H1 (cell line): ENCODE measurements around the gene WDR90. TPM values are rescaled to one million over a fixed set of nuclear protein-coding genes. Genes with fewer than 3 reads are reported as not detected.

Experiments used
- CTCF ChIA-PET: fragments of 300-600 bp; sonication (Branson Sonifier 250); formaldehyde crosslinking; loops from one replicate; lab custom pipeline; 2021; ENCODE audit not compliant: partially characterized antibody; lab: Charles Lee
- POLR2A ChIA-PET: fragments of 300-600 bp; sonication (Branson Sonifier 250); formaldehyde crosslinking; loops from one replicate; lab custom pipeline; 2021; ENCODE audit warnings: inconsistent platforms; ENCODE audit not compliant: partially characterized antibody; lab: Charles Lee
- DNase-seq, 2 experiments: peaks; one replicate each; pipeline versions ENCODE4 v3.0.0 to v3.0.0-alpha.2; 2010 to 2022; ENCODE audit warnings: low spot score in 2 of 2, low read depth in 1 of 2, mixed read lengths in 1 of 2
- FAIRE-seq: peaks from 2 replicates; lab custom pipeline; 2011; peaks lifted over from hg19 to GRCh38; lab: Jason Lieb, UNC
- H2AFZ ChIP-seq: 2 replicates; pipeline ENCODE4 v1.8.1; 2012; ENCODE audit warnings: low read length, inconsistent platforms
- H2AK5ac ChIP-seq: 2 replicates; pipeline ENCODE4 v1.6.1; 2013; ENCODE audit warnings: low read depth, low read length
- H2BK120ac ChIP-seq: replicated peaks from 2 replicates; pipeline ENCODE3; 2013; ENCODE audit warnings: low read depth, low read length, inconsistent platforms
- H2BK12ac ChIP-seq: 2 replicates; pipeline ENCODE4 v1.6.1; 2013; ENCODE audit warnings: low read depth, low read length
- H2BK15ac ChIP-seq: 2 replicates; pipeline ENCODE4 v1.6.1; 2013; ENCODE audit warnings: low read length
- H2BK20ac ChIP-seq: 2 replicates; pipeline ENCODE4 v1.6.1; 2013; ENCODE audit warnings: low read length
- H2BK5ac ChIP-seq: 2 replicates; pipeline ENCODE4 v1.6.1; 2013; ENCODE audit warnings: low read depth, low read length
- H3K14ac ChIP-seq: 2 replicates; pipeline ENCODE4 v1.6.1; 2013; ENCODE audit warnings: inconsistent platforms; ENCODE audit not compliant: insufficient read length
- H3K18ac ChIP-seq: 2 replicates; pipeline ENCODE4 v1.6.1; 2013; ENCODE audit warnings: low read length; ENCODE audit errors: extremely low read depth
- H3K23ac ChIP-seq: 2 replicates; pipeline ENCODE4 v1.6.1; 2013; ENCODE audit warnings: inconsistent platforms; ENCODE audit not compliant: insufficient read length
- H3K23me2 ChIP-seq: 2 replicates; pipeline ENCODE4 v1.6.1; 2013; ENCODE audit warnings: low read depth, low read length
- H3K27ac ChIP-seq: 2 replicates; pipeline ENCODE4 v1.6.1; 2011; ENCODE audit warnings: low read depth, low read length, inconsistent platforms
- H3K27me3 ChIP-seq, 4 experiments: replicated peaks in 1 of 4; 1 replicate in 1 of 4; 2 replicates in 3 of 4; pipeline versions ENCODE4 v1.6.1 to v1.8.1; 2011 to 2013; ENCODE audit warnings: low read length in 3 of 4, mild to moderate bottlenecking in 3 of 4, inconsistent platforms in 2 of 4, mixed read lengths in 2 of 4, moderate library complexity in 1 of 4; ENCODE audit not compliant: control insufficient read depth in 3 of 4, insufficient read depth in 3 of 4; ENCODE audit errors: extremely low read depth in 1 of 4
- H3K36me3 ChIP-seq, 4 experiments: 2 replicates each; pipeline versions ENCODE4 v1.6.1 to v1.8.1; 2011 to 2013; ENCODE audit warnings: mild to moderate bottlenecking in 4 of 4, low read length in 3 of 4, moderate library complexity in 2 of 4, control low read depth in 1 of 4, inconsistent platforms in 1 of 4; ENCODE audit not compliant: insufficient read depth in 4 of 4, control insufficient read depth in 2 of 4
- H3K4ac ChIP-seq: replicated peaks from 2 replicates; pipeline ENCODE3; 2013; ENCODE audit warnings: low read length, low read depth, mixed read lengths, inconsistent platforms; ENCODE audit not compliant: insufficient read length
- H3K4me1 ChIP-seq, 4 experiments: replicated peaks in 1 of 4; 1 replicate in 1 of 4; 2 replicates in 3 of 4; pipeline versions ENCODE4 v1.6.1 to v1.8.1; 2011 to 2013; ENCODE audit warnings: low read length in 3 of 4, inconsistent platforms in 2 of 4, mixed read lengths in 1 of 4; ENCODE audit not compliant: insufficient read depth in 4 of 4, control insufficient read depth in 3 of 4
- H3K4me2 ChIP-seq, 2 experiments: 2 replicates each; pipeline versions ENCODE4 v1.6.1 to v1.8.1; 2011 to 2013; ENCODE audit warnings: low read depth in 2 of 2, low read length in 2 of 2, control low read depth in 1 of 2, inconsistent platforms in 1 of 2, mild to moderate bottlenecking in 1 of 2; ENCODE audit not compliant: insufficient read depth in 1 of 2
- H3K4me3 ChIP-seq, 4 experiments: fragments of 200-600, 300-600 bp in 1 of 4; sonication (generic), shearing (Covaris generic), sonication (Bioruptor Twin) in 1 of 4; 2 replicates each; pipeline versions ENCODE4 v1.5.1 to v1.8.1; 2011 to 2016; ENCODE audit warnings: low read length in 4 of 4, low read depth in 3 of 4, control low read depth in 2 of 4, inconsistent platforms in 2 of 4, mild to moderate bottlenecking in 2 of 4, mixed read lengths in 1 of 4, moderate library complexity in 1 of 4; ENCODE audit not compliant: insufficient read depth in 2 of 4; ENCODE audit errors: extremely low read depth in 1 of 4
- H3K56ac ChIP-seq: replicated peaks from 2 replicates; pipeline ENCODE3; 2013; ENCODE audit warnings: low read depth, mild to moderate bottlenecking, mixed read lengths, low read length, inconsistent platforms; ENCODE audit not compliant: insufficient read length
- H3K79me1 ChIP-seq: 2 replicates; pipeline ENCODE4 v1.6.1; 2013; ENCODE audit warnings: low read depth, low read length, control low read depth
- H3K79me2 ChIP-seq, 2 experiments: 2 replicates each; pipeline versions ENCODE4 v1.6.1 to v1.8.1; 2012 to 2013; ENCODE audit warnings: low read length in 2 of 2, mild to moderate bottlenecking in 2 of 2, inconsistent platforms in 1 of 2; ENCODE audit not compliant: insufficient read depth in 2 of 2, control insufficient read depth in 1 of 2
- H3K9ac ChIP-seq, 4 experiments: replicated peaks in 1 of 4; 1 replicate in 1 of 4; 2 replicates in 3 of 4; pipeline versions ENCODE4 v1.6.1 to v1.8.1; 2011 to 2013; ENCODE audit warnings: low read depth in 3 of 4, low read length in 3 of 4, control low read depth in 2 of 4, mild to moderate bottlenecking in 2 of 4, moderate library complexity in 2 of 4, inconsistent platforms in 1 of 4; ENCODE audit errors: extremely low read depth in 1 of 4
- H3K9me3 ChIP-seq, 2 experiments: 2 replicates each; pipeline versions ENCODE4 v1.6.1 to v1.8.1; 2012 to 2013; ENCODE audit warnings: mild to moderate bottlenecking in 2 of 2, moderate library complexity in 2 of 2, control low read depth in 1 of 2, inconsistent platforms in 1 of 2, low read depth in 1 of 2, low read length in 1 of 2, mixed read lengths in 1 of 2; ENCODE audit not compliant: insufficient read depth in 2 of 2
- H4K20me1 ChIP-seq, 2 experiments: replicated peaks in 1 of 2; 2 replicates each; pipeline versions ENCODE3 to v1.8.1; 2011 to 2013; ENCODE audit warnings: inconsistent platforms in 2 of 2, low read length in 2 of 2, mild to moderate bottlenecking in 1 of 2; ENCODE audit not compliant: insufficient read depth in 2 of 2, control insufficient read depth in 1 of 2
- H4K5ac ChIP-seq: 2 replicates; pipeline ENCODE4 v1.6.1; 2013; ENCODE audit warnings: low read length, low read depth, mixed read lengths, inconsistent platforms; ENCODE audit not compliant: insufficient read length
- H4K8ac ChIP-seq: 2 replicates; pipeline ENCODE4 v1.8.0; 2013; ENCODE audit warnings: mild to moderate bottlenecking, moderate library complexity, low read length, inconsistent platforms; ENCODE audit not compliant: insufficient read depth; ENCODE audit errors: extremely low read depth
- H4K91ac ChIP-seq: replicated peaks from 2 replicates; pipeline ENCODE3; 2013; ENCODE audit warnings: low read length, mixed read lengths, inconsistent platforms; ENCODE audit not compliant: insufficient read length
- BACH1 ChIP-seq: IDR thresholded peaks from 2 replicates; pipeline ENCODE4 v1.6.1; 2012; ENCODE audit warnings: low read length, improper control_type of control experiment
- BCL11A ChIP-seq, 2 experiments: IDR thresholded peaks; one replicate each; pipeline ENCODE4 v1.6.1; 2011; ENCODE audit warnings: low read depth in 2 of 2, low read length in 2 of 2, mild to moderate bottlenecking in 2 of 2
- FOSL1 ChIP-seq: IDR thresholded peaks from 2 replicates; pipeline ENCODE4 v1.6.1; 2011; ENCODE audit warnings: mild to moderate bottlenecking, low read depth, low read length, moderate library complexity; ENCODE audit not compliant: insufficient read depth
- RFX5 ChIP-seq: IDR thresholded peaks from 2 replicates; pipeline ENCODE4 v1.6.1; 2011; ENCODE audit warnings: low read depth, low read length, improper control_type of control experiment, borderline replicate concordance
- RNF2 ChIP-seq: fragments of 200-900, 300-1000 bp; sonication (generic); IDR thresholded peaks from 2 replicates; pipeline ENCODE4 v1.7.1; 2016; ENCODE audit warnings: borderline replicate concordance, low read depth, mild to moderate bottlenecking, antibody characterized with exemption, low read length; ENCODE audit not compliant: poor library complexity, severe bottlenecking; ENCODE audit errors: missing control alignments
- RXRA ChIP-seq: IDR thresholded peaks from 2 replicates; pipeline ENCODE4 v1.6.1; 2011; ENCODE audit warnings: low read depth, mild to moderate bottlenecking, low read length, moderate library complexity; ENCODE audit not compliant: insufficient read depth
- SAP30 ChIP-seq: fragments of 300-600 bp; sonication (generic); IDR thresholded peaks from 2 replicates; pipeline ENCODE4 v1.7.1; 2012; ENCODE audit warnings: low read length, moderate library complexity, mild to moderate bottlenecking, inconsistent platforms; ENCODE audit not compliant: insufficient read depth, insufficient replicate concordance
- WGBS, 2 experiments: shearing (Covaris generic) in 1 of 2; methylation state at CpG; one replicate each; pipeline versions ENCODE4 v1.1.6 to v1.1.7; 2013 to 2015; ENCODE audit warnings: low lambda C conversion rate in 2 of 2, mixed read lengths in 2 of 2, inconsistent platforms in 1 of 2, low coverage in 1 of 2, missing lambda C conversion rate in 1 of 2; ENCODE audit not compliant: insufficient replicate concordance in 2 of 2, insufficient coverage in 1 of 2, insufficient read length in 1 of 2; ENCODE audit errors: extremely low coverage in 1 of 2, missing lambda C conversion rate in 1 of 2; 5-methylcytosine and 5-hydroxymethylcytosine counted together
- polyA plus RNA-seq, 7 experiments: library from polyadenylated mRNA; depleted of rRNA in 3 of 7; stranded (reverse) in 5 of 7; unstranded in 2 of 7; fragments of >200 nt in 5 of 7; fragments of 200-250 nt in 2 of 7; gene quantifications; 1 replicate in 5 of 7; 2 replicates in 1 of 7; 4 replicates in 1 of 7; pipeline versions ENCODE4 v1.2.1 to v1.2.3, GENCODE V29; 2011 to 2013; ENCODE audit warnings: missing spikeins in 2 of 7, mixed read lengths in 2 of 7
- total RNA-seq: library from RNA; stranded (reverse); fragmentation: NEBNext Ultra II Directional; extraction: Animal tissue kit (Norgen Biotek cat#: 25700); gene quantifications from 2 replicates; pipeline ENCODE4 v1.2.1, GENCODE V29; 2021
- TF ChIP-seq, protein P1 (sequence below): IDR thresholded peaks from 2 replicates; pipeline ENCODE4 v1.6.1; 2011; ENCODE audit warnings: low read depth, mild to moderate bottlenecking, low read length; ENCODE audit not compliant: insufficient read depth
- TF ChIP-seq, protein P2 (sequence below), 3 experiments: IDR thresholded peaks; 1 replicate in 2 of 3; 2 replicates in 1 of 3; pipeline versions ENCODE4 v1.5.1 to v1.6.1; 2011; ENCODE audit warnings: low read length in 3 of 3, mild to moderate bottlenecking in 3 of 3, inconsistent platforms in 2 of 3, low read depth in 1 of 3, moderate library complexity in 1 of 3; ENCODE audit not compliant: insufficient read depth in 1 of 3; ENCODE audit errors: control extremely low read depth in 1 of 3

WDR90 gene
- total and polyA plus RNA-seq, 2 of the 8 experiments (the other 6 are each of a cell fraction or from before 2014, with no cell fraction given) = 24.0 to 47.2 TPM

- H3K9ac ChIP-seq = no peak overlapping the region
- no peaks in the 10 kb centered on the region for H3K27me3 ChIP-seq
- no peak overlapping the region for H2BK15ac ChIP-seq
- H3K23ac ChIP-seq = no peak overlapping the region
- H3K79me2 ChIP-seq = peaks cover 0 to 13% of the 10 kb centered on the region in 2 experiments; a peak in 1 of 4 replicates
- no peak overlapping the region for H2BK120ac ChIP-seq
- ChIA-PET CTCF (interaction anchor here (1.3 to 12.0 kb wide), 3 partner anchors 18 to 144 kb away, joined by 3 to 104 read pairs (median 75); partner anchors contain the start of genes WDR24 and WDR90), POLR2A (interaction anchor here (17.4 kb wide), 1 partner anchor 9 kb away, joined by 214 read pairs; the partner anchor contains the start of genes JMJD8, RHBDL1 and STUB1)
- no peak overlapping the region for H2BK20ac ChIP-seq
- peaks cover 13% of the 10 kb centered on the region for H3K79me1 ChIP-seq
- peaks cover 5% of the 10 kb centered on the region; the same call in 1 of the 2 replicates for H3K23me2 ChIP-seq
- H3K4me3 ChIP-seq = no peak overlapping the region
- H2BK5ac ChIP-seq = no peak overlapping the region
- DNase-seq = no peak
- H3K4ac ChIP-seq = no peak overlapping the region
- H2BK12ac ChIP-seq = no peak overlapping the region
- H3K9me3 ChIP-seq = no peaks in the 10 kb centered on the region
- H3K4me2 ChIP-seq = peak overlapping the region in 1 of 2 experiments; percentile 46; a peak in 1 of 4 replicates
- peaks cover 5 to 30% of the 10 kb centered on the region in 2 experiments for H4K20me1 ChIP-seq
- no peak overlapping the region for H4K91ac ChIP-seq
- H4K8ac ChIP-seq = no peak overlapping the region
- H3K27ac ChIP-seq = no peak overlapping the region
- no peak overlapping the region for H2AFZ ChIP-seq
- no peak overlapping the region for H4K5ac ChIP-seq
- no peak overlapping the region for H2AK5ac ChIP-seq
- H3K14ac ChIP-seq = no peak overlapping the region
- no peak overlapping the region for H3K18ac ChIP-seq
- peaks cover 14 to 44% (median 33%) of the 10 kb centered on the region in 4 experiments for H3K36me3 ChIP-seq
- FAIRE-seq = no peak
- 83% methylated on average over 10 of the region's 13 CpGs; no CpG with 5 or more reads in 1 of the 2 experiments for WGBS, 2 experiments
- H3K4me1 ChIP-seq = peaks cover 0 to 10% (median 8%) of the 10 kb centered on the region in 4 experiments; a peak in 6 of 7 replicates
- H3K56ac ChIP-seq = no peak overlapping the region
- TF ChIP-seq SAP30 = no peak
- TF ChIP-seq RNF2 = no peak
- TF ChIP-seq RXRA = no peak
- no peak for TF ChIP-seq BCL11A (IDR thresholded peaks at IDR 0.05; ENCODE audit: low read depth in 2 of 2, low read length in 2 of 2)
- no peak for TF ChIP-seq FOSL1
- TF ChIP-seq, protein P1, sequence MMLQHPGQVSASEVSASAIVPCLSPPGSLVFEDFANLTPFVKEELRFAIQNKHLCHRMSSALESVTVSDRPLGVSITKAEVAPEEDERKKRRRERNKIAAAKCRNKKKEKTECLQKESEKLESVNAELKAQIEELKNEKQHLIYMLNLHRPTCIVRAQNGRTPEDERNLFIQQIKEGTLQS = no peak
- no peak for TF ChIP-seq BACH1
- TF ChIP-seq, protein P2, sequence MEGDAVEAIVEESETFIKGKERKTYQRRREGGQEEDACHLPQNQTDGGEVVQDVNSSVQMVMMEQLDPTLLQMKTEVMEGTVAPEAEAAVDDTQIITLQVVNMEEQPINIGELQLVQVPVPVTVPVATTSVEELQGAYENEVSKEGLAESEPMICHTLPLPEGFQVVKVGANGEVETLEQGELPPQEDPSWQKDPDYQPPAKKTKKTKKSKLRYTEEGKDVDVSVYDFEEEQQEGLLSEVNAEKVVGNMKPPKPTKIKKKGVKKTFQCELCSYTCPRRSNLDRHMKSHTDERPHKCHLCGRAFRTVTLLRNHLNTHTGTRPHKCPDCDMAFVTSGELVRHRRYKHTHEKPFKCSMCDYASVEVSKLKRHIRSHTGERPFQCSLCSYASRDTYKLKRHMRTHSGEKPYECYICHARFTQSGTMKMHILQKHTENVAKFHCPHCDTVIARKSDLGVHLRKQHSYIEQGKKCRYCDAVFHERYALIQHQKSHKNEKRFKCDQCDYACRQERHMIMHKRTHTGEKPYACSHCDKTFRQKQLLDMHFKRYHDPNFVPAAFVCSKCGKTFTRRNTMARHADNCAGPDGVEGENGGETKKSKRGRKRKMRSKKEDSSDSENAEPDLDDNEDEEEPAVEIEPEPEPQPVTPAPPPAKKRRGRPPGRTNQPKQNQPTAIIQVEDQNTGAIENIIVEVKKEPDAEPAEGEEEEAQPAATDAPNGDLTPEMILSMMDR (IDR thresholded peaks at IDR 0.05; ENCODE audit: control extremely low read depth in 1 of 3, insufficient read depth in 1 of 3, low read depth in 1 of 3, low read length in 3 of 3) = no peak
- no peak for TF ChIP-seq RFX5
Observed at GRCh38 chr16:669666-670065, 20.5 kb downstream of the WDR90 start.
